Testis (tissue), 5 donors: ENCODE measurements around the gene OLFML2B. TPM values are rescaled to one million over a fixed set of nuclear protein-coding genes. Genes with fewer than 3 reads are reported as not detected.

Experiments used
- DNase-seq: peaks from one replicate; pipeline ENCODE4 v3.0.0-alpha.2; 2019
- H3K27ac ChIP-seq, 2 donors: fragments of 200-600 bp; sonication (generic); one replicate each; pipeline ENCODE4 v1.5.1; 2019
- H3K27me3 ChIP-seq: fragments of 200-600 bp; sonication (generic); one replicate; pipeline ENCODE4 v1.5.1; 2019
- H3K36me3 ChIP-seq: fragments of 200-600 bp; sonication (generic); one replicate; pipeline ENCODE4 v1.5.1; 2017; ENCODE audit warnings: low read depth; ENCODE audit errors: missing control alignments
- H3K4me1 ChIP-seq: fragments of 200-600 bp; sonication (generic); one replicate; pipeline ENCODE4 v1.5.1; 2019
- H3K4me3 ChIP-seq, 2 donors: fragments of 200-600 bp; sonication (generic); one replicate each; pipeline ENCODE4 v1.5.1; 2017 to 2019
- H3K9me3 ChIP-seq: fragments of 200-600 bp; sonication (generic); one replicate; pipeline ENCODE4 v1.5.1; 2017
- POLR2A ChIP-seq: fragments of 450-650 bp; IDR thresholded peaks from one replicate; pipeline ENCODE4 v1.6.1; 2017; ENCODE audit warnings: antibody characterized with exemption, mild to moderate bottlenecking, moderate library complexity
- WGBS, 2 donors: methylation state at CpG; one replicate each; pipeline ENCODE4 v1.1.5; 2018; 5-methylcytosine and 5-hydroxymethylcytosine counted together
- intact Hi-C: fragments of 100-400 bp; cut with DNase I; formaldehyde crosslinking; loops from one replicate; pipeline ENCODE4 v1.15.1; 2023; ENCODE audit warnings: low total_unique reads
- long read RNA-seq, 2 donors: transcript quantifications; one replicate each; lab custom pipeline, GENCODE V29; 2026
- polyA plus RNA-seq: library from polyadenylated mRNA; stranded (reverse); fragments of 350-450 nt; fragmentation: Illumina TruSeq; extraction: RNeasy Lipid Tissue Mini Kit (QIAGEN cat#74804); gene quantifications from one replicate; pipeline ENCODE4 v1.2.3, GENCODE V29; 2014; ENCODE audit warnings: low read depth, low replicate concordance; ENCODE audit not compliant: insufficient read depth
- total RNA-seq, 2 donors: library from RNA; depleted of rRNA; stranded (reverse); fragments of >200 nt; gene quantifications; one replicate each; pipeline ENCODE4 v1.2.3, GENCODE V29; 2016
- TF ChIP-seq, protein P1 (sequence below), 3 experiments: fragments of 450-650 bp in 2 of 3; fragments of 200-600 bp in 1 of 3; sonication (generic) in 1 of 3; IDR thresholded peaks; one replicate each; pipeline ENCODE4 v1.5.1; 2016 to 2019; ENCODE audit warnings: antibody characterized with exemption in 3 of 3, mild to moderate bottlenecking in 2 of 3, moderate library complexity in 1 of 3

OLFML2B gene
- total RNA-seq: 10 to 100 TPM; 31.3 to 40.4 TPM
- 57.9 TPM for polyA plus RNA-seq
- long read RNA-seq, donor 1, partial matches to known transcripts: 6 of 9 reads
- long read RNA-seq, donor 1, other reads (novel, unspliced or antisense): 0 of 9 reads
- long read RNA-seq, donor 2, partial matches to known transcripts: 0 of 2 reads
- long read RNA-seq, donor 2, other reads (novel, unspliced or antisense): 0 of 2 reads

DNA sequence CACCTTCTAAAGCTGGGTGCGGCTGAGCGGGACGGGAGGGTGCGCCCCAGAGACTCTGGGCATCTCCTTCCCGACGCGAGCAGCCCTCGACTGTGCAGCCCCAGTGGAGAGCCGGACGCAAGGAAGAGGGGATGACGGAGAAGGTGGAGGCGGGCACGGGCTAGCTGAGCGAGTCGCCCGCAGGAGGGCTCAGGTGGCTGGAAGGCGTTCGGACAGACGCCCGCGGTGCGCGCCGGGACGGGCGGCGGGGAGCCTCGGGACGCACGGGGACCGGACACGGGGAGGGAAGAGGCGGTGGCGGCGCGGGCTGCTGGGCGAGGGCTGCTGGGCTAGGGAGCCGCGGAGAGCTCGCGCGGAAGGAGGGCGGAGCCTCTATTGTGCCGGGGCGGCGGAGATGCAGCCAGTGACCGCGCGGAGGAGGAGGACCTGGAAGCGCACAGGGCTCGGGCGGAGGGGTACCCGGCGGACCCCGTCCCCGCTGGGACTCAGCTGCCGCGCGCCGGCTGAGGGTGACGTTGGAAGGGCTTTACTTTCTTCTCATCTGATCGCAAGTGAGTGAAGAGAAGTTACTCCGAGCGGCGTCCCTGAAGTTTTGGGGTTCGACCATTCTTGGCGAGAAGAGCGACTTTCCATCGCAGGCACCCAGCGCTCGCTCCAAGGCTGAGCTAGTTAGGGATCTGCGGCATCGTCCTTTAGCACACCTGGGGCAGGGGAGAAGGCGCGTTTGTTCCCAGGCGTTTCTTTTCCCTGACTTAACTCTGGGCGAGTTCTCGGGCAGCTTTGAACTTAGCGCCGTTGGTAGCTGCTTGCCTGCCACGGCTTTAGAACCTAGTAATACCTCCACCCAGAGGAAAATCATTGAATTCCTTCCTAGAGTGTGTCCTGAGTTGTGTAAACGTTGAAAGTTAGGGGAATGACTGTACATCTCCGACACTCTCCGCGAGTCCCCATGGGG is at the start of gene OLFML2B:
Gene OLFML2B (minus strand): TSS at position 323 of the 955 bp plus-strand sequence. CDS start 439 bp downstream, outside the sequence.
- 0 to 1% methylated on average over 25 to 83 of the region's 85 CpGs for WGBS, 2 donors
- Histone ChIP-seq H3K27ac (peak within 1 kb of the TSS; percentile 55 to 57), H3K4me1 (peaks cover 37% of the 10 kb centered on the region), H3K4me3 (peak within 1 kb of the TSS; percentile 57 to 65), H3K9me3 (no peaks in the 10 kb centered on the region), H3K36me3 (no peaks in the 10 kb centered on the region), H3K27me3 (no peaks in the 10 kb centered on the region)
- DNase-seq: peak; percentile 86
- TF ChIP-seq POLR2A: no peak
- TF ChIP-seq, protein P1, sequence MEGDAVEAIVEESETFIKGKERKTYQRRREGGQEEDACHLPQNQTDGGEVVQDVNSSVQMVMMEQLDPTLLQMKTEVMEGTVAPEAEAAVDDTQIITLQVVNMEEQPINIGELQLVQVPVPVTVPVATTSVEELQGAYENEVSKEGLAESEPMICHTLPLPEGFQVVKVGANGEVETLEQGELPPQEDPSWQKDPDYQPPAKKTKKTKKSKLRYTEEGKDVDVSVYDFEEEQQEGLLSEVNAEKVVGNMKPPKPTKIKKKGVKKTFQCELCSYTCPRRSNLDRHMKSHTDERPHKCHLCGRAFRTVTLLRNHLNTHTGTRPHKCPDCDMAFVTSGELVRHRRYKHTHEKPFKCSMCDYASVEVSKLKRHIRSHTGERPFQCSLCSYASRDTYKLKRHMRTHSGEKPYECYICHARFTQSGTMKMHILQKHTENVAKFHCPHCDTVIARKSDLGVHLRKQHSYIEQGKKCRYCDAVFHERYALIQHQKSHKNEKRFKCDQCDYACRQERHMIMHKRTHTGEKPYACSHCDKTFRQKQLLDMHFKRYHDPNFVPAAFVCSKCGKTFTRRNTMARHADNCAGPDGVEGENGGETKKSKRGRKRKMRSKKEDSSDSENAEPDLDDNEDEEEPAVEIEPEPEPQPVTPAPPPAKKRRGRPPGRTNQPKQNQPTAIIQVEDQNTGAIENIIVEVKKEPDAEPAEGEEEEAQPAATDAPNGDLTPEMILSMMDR (IDR thresholded peaks at IDR 0.05): peak in 2 of 3 experiments; percentile 23 to 42
- intact Hi-C loops: loop anchor here (10.0 kb wide), 1 partner anchor 159 kb away; no protein-coding TSS in a partner anchor

DNA sequence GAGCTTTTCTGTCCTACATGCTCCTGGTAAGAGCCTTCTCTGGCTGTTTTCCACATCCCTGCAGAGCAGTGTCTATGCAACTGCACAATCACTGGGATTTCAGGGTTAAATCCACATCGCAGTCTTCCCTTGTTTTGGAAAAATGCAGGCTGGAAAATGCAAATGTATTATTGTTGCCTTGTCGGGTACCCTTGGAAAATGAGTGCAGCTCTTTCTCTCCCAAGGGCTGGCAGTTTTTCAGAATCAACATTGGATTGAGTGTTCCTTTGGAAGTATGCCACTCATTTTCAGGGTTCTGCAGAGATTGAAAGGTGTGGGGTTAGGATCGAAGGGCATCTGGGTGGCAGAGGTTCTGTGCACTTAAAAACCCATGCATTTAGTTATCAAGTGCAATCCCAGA is 49.1 kb upstream of the OLFML2B start:
- 52 to 59% methylated on average over 3 of the region's 3 CpGs for WGBS, 2 donors
- intact Hi-C loops: no loop called here
- no peak for DNase-seq
- H3K4me1 ChIP-seq: peaks cover 5% of the 10 kb centered on the region
- no peaks in the 10 kb centered on the region for H3K9me3 ChIP-seq
- no peaks in the 10 kb centered on the region for H3K36me3 ChIP-seq
- no peaks in the 10 kb centered on the region for H3K27me3 ChIP-seq
- H3K4me3 ChIP-seq: no peak overlapping the region
- no peak overlapping the region for H3K27ac ChIP-seq
- TF ChIP-seq, protein P1 (IDR thresholded peaks at IDR 0.05): no peak
- no peak for TF ChIP-seq POLR2A

DNA sequence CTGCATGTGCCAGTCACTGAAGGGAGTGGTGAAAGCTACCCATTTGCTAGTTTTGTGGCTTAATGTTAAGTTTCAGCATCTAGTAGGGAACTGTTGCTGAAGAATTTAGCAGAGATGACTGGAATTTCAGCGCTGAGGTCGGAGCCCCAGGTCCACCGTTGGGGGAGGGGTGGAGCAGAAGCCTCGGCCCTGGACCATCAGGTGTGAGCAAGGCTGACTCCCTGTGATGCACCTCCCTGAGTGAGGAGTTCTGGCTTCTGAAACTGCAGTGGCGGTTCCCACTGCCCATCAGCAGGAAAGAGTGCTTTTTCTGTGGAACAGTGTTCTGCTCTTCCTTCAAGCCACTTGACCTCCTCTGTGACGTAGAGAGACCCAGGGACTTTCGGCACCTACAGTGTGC is 47.2 kb upstream of the OLFML2B start:
- DNase-seq: no peak
- intact Hi-C loops: no loop called here
- TF ChIP-seq POLR2A: no peak
- TF ChIP-seq, protein P1 (IDR thresholded peaks at IDR 0.05): no peak
- Histone ChIP-seq H3K4me3 (peak overlapping the region in 1 of 2 donors; percentile 64), H3K9me3 (no peaks in the 10 kb centered on the region), H3K4me1 (peaks cover 5% of the 10 kb centered on the region), H3K27me3 (no peaks in the 10 kb centered on the region), H3K36me3 (no peaks in the 10 kb centered on the region), H3K27ac (no peak overlapping the region)
- WGBS, 2 donors: 28 to 30% methylated on average over 2 to 7 of the region's 7 CpGs

DNA sequence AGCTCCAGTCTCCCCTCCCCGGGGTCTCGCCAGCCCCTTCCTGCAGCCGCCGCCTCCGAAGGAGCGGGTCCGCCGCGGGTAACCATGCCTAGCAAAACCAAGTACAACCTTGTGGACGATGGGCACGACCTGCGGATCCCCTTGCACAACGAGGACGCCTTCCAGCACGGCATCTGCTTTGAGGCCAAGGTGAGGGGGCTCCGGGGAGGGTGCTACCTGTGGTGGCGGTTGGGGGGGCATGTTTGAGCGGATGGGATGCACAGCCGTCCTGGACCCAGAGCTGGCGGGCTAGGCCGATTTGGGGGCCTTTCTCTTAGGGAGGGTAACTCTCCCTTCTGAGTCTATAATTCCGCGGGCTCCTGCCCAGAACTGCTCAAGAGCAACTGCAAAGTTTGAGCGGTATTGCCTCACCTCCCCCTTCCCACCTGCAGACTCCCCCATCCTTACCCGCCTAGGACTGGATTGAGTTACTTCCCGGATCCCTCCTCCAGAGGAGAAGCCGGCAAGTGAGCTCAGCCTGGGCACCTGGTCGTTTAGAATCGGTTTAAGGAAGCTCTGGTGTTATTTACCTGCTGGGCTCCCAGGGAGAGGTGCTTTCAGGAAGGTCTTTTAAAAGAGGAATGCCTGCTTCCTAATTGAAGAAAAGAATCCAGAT is 46.6 kb upstream of the OLFML2B start:
- no peaks in the 10 kb centered on the region for H3K27me3 ChIP-seq
- peaks cover 5% of the 10 kb centered on the region for H3K4me1 ChIP-seq
- no peak for DNase-seq
- intact Hi-C loops: no loop called here
- TF ChIP-seq, protein P1 (IDR thresholded peaks at IDR 0.05): no peak
- TF ChIP-seq POLR2A: no peak
- H3K4me3 ChIP-seq: peak overlapping the region; percentile 64 to 76
- no peaks in the 10 kb centered on the region for H3K9me3 ChIP-seq
- 0 to 1% methylated on average over 8 to 22 of the region's 29 CpGs for WGBS, 2 donors
- no peaks in the 10 kb centered on the region for H3K36me3 ChIP-seq
- peak overlapping the region in 1 of 2 donors; percentile 53 for H3K27ac ChIP-seq
